Measurements from ENCODE around the gene KRTAP9-7. TPM values are rescaled to one million over a fixed set of nuclear protein-coding genes. Genes with fewer than 3 reads are reported as not detected.

KRTAP9-7 gene
- total and polyA plus RNA-seq, 10 of the 15 experiments (the other 5 are each of a cell fraction or from before 2014, with no cell fraction given) = not detected

DNA sequence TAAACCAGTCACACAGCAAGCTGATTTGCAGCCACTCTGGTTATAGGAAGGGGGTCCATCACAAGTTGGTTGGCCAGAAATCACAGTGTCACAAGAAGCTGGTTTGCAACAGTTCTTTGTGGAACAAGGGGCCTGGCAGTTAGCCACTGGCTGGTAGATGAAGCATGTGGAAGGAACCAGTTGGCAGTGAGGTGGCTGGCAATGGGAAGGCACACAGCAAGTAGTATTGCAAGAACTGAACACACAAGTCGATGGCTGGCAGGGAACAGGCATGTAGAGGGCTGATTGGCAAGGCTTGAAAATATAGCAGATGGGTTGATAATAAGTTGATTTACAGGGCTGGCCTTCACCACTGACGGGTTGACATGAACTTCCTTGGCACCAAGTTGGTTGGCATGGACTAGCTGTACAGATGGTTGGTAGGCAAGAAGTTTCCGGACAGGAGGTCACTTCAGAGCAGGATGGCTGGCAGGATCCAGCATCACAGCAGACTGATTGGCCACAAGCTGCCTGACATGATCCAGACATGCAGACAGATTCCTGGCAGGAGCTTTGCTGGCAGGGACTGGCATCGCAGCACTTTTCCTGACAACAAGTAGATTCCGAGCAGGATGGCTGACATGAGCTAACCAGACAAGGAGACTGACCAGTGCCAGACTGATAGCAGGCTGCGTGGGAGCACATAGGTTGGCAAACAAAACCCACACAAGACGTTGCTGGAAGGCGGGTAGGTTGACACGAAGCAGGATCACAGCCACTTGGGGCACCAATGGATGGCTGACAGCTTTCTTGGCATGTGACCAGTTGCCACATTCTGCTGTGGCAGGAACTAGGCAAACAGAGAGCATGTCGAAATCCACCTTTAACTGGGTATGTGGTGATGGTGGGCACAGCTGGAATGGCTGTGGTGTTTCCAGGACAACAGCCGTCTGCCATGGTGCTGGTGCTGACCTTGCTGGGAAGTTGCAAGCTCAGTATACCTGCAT, 26.7 kb downstream of the KRTAP9-7 start, which contains the start of gene KRTAP29-1:
KRTAP29-1 (minus strand) TSS at position 936 of the 986 bp plus-strand sequence; CDS start at position 936, 0 bp downstream.
- ATAC-seq = no peak
- WGBS (ENCODE audit: insufficient coverage, insufficient replicate concordance, low lambda C conversion rate, missing lambda C conversion rate) = 12% methylated on average over 11 of the region's 11 CpGs
- no peak within 1 kb of the TSS for H3K9ac ChIP-seq (ENCODE audit: control insufficient read depth, insufficient read depth, low read length)
- no peaks in the 10 kb centered on the region for H4K20me1 ChIP-seq (ENCODE audit: control insufficient read depth, insufficient read depth)
- no peak within 1 kb of the TSS for H3K4me2 ChIP-seq (ENCODE audit: control insufficient read depth, insufficient read depth)
- no peak within 1 kb of the TSS for H2AFZ ChIP-seq (ENCODE audit: control insufficient read depth, low read depth, low read length)
- no peak for TF ChIP-seq MLLT1 (IDR thresholded peaks at IDR 0.05)
- no peak for TF ChIP-seq CEBPB (IDR thresholded peaks at IDR 0.05; ENCODE audit: borderline replicate concordance in 1 of 2, low read depth in 2 of 2, low read length in 2 of 2)
- no peak for TF ChIP-seq RUNX3 (IDR thresholded peaks at IDR 0.05; ENCODE audit: low read length)
- TF ChIP-seq NFXL1 (IDR thresholded peaks at IDR 0.05; ENCODE audit: borderline replicate concordance) = no peak
- TF ChIP-seq SP1 (IDR thresholded peaks at IDR 0.05; ENCODE audit: low read depth, low read length) = no peak
- TF ChIP-seq IKZF2 (IDR thresholded peaks at IDR 0.05) = no peak
- TF ChIP-seq ZZZ3 (IDR thresholded peaks at IDR 0.05; ENCODE audit: control insufficient read depth, insufficient read length, low read depth) = no peak
- TF ChIP-seq MYB (IDR thresholded peaks at IDR 0.05; ENCODE audit: borderline replicate concordance, low read depth, low read length) = no peak
- no peak for TF ChIP-seq NFYA (IDR thresholded peaks at IDR 0.05; ENCODE audit: borderline replicate concordance, low read depth, low read length)
- TF ChIP-seq, protein P1, sequence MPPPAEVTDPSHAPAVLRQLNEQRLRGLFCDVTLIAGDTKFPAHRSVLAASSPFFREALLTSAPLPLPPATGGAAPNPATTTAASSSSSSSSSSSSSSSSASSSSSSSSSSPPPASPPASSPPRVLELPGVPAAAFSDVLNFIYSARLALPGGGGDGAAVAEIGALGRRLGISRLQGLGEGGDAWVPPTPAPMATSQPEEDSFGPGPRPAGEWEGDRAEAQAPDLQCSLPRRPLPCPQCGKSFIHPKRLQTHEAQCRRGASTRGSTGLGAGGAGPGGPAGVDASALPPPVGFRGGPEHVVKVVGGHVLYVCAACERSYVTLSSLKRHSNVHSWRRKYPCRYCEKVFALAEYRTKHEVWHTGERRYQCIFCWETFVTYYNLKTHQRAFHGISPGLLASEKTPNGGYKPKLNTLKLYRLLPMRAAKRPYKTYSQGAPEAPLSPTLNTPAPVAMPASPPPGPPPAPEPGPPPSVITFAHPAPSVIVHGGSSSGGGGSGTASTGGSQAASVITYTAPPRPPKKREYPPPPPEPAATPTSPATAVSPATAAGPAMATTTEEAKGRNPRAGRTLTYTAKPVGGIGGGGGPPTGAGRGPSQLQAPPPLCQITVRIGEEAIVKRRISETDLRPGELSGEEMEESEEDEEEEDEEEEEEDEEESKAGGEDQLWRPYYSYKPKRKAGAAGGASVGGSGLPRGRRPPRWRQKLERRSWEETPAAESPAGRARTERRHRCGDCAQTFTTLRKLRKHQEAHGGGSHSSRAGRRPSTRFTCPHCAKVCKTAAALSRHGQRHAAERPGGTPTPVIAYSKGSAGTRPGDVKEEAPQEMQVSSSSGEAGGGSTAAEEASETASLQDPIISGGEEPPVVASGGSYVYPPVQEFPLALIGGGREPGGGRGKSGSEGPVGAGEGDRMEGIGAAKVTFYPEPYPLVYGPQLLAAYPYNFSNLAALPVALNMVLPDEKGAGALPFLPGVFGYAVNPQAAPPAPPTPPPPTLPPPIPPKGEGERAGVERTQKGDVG (CRISPR knock-in tag; IDR thresholded peaks at IDR 0.05) = no peak
- TF ChIP-seq PBX3 (IDR thresholded peaks at IDR 0.05; ENCODE audit: insufficient replicate concordance, low read depth, low read length) = no peak
- no peak for TF ChIP-seq SIN3A (IDR thresholded peaks at IDR 0.05; ENCODE audit: low read depth, low read length)
- no peak for TF ChIP-seq SIX5 (IDR thresholded peaks at IDR 0.05; ENCODE audit: low read depth, low read length, severe bottlenecking)
- TF ChIP-seq RCOR1 (conservative IDR thresholded peaks at IDR 0.05; ENCODE audit: low read depth, low read length) = no peak
- TF ChIP-seq MTA3 (IDR thresholded peaks at IDR 0.05; ENCODE audit: borderline replicate concordance, low read length) = no peak
- no peak for TF ChIP-seq IKZF1 (conservative IDR thresholded peaks at IDR 0.05)
- ChIA-PET SMC1A (ENCODE audit: uncharacterized antibody, unreplicated experiment) (no interaction called here), RAD21 (ENCODE audit: unreplicated experiment) (no interaction called here), CTCF (no interaction called here), POLR2A (no interaction called here)
- peaks cover 0 to 2% of the 10 kb centered on the region in 2 experiments; a peak in 1 of 4 replicates for H3K27me3 ChIP-seq (replicated peaks in 1 of 2; ENCODE audit: control insufficient read depth in 2 of 2, insufficient read depth in 2 of 2, low read length in 1 of 2)
- no peaks in the 10 kb centered on the region for H3K79me2 ChIP-seq (ENCODE audit: control insufficient read depth, insufficient read depth, low read length)
- no peaks in the 10 kb centered on the region for H3K36me3 ChIP-seq (ENCODE audit: control insufficient read depth in 2 of 2, insufficient read depth in 2 of 2, low read length in 1 of 2)
- in situ Hi-C loops (cut with MboI) = no loop called here
- H3K9me3 ChIP-seq (replicated peaks; ENCODE audit: control insufficient read depth, insufficient read depth, low read length) = no peaks in the 10 kb centered on the region; the same call in 2 of the 3 replicates
- FAIRE-seq = no peak
- H3K4me3 ChIP-seq = no peak within 1 kb of the TSS
- BruUV-seq (replicated peaks) = no TSS peak
- no peak for DNase-seq (ENCODE audit: low read depth, low spot score)
- H3K27ac ChIP-seq (ENCODE audit: control insufficient read depth, insufficient read depth) = no peak within 1 kb of the TSS
- intact Hi-C loops (cut with micrococcal nuclease; ENCODE audit: unreplicated experiment) = no loop called here
- no peaks in the 10 kb centered on the region for H3K4me1 ChIP-seq (ENCODE audit: control insufficient read depth, insufficient read depth, low read length)

All from GM12878 (cell line).